Duodenal mucosa (tissue), 2 donors: ENCODE results near the gene RNF181.
A peak's percentile ranks its signal among the peaks of the same experiment; 100 is the strongest.

Experiments used
- H3K27ac ChIP-seq: one replicate; pipeline ENCODE4 v1.7.0; 2013; ENCODE audit warnings: low read depth, low read length
- H3K27me3 ChIP-seq, 2 donors: one replicate each; pipeline ENCODE4 v1.7.0; 2013; ENCODE audit warnings: low read length in 2 of 2, control low read depth in 1 of 2; ENCODE audit not compliant: insufficient read depth in 2 of 2, control insufficient read depth in 1 of 2
- H3K36me3 ChIP-seq, 2 donors: one replicate each; pipeline ENCODE4 v1.7.0; 2013; ENCODE audit warnings: low read length in 2 of 2, control low read depth in 1 of 2; ENCODE audit not compliant: insufficient read depth in 2 of 2, control insufficient read depth in 1 of 2
- H3K4me1 ChIP-seq, 2 donors: one replicate each; pipeline ENCODE4 v1.7.0; 2013; ENCODE audit warnings: low read length in 2 of 2, control low read depth in 1 of 2; ENCODE audit not compliant: insufficient read depth in 2 of 2, control insufficient read depth in 1 of 2
- H3K4me3 ChIP-seq, 2 donors: one replicate each; pipeline ENCODE4 v1.7.0; 2013; ENCODE audit warnings: low read length in 2 of 2, low read depth in 1 of 2
- H3K9ac ChIP-seq, 2 donors: one replicate each; pipeline ENCODE4 v1.7.0; 2013; ENCODE audit warnings: low read length in 2 of 2, low read depth in 1 of 2
- H3K9me3 ChIP-seq, 2 donors: one replicate each; pipeline ENCODE4 v1.7.0; 2013; ENCODE audit warnings: low read length in 2 of 2, control low read depth in 1 of 2; ENCODE audit not compliant: control insufficient read depth in 1 of 2

The RNF181 gene

DNA sequence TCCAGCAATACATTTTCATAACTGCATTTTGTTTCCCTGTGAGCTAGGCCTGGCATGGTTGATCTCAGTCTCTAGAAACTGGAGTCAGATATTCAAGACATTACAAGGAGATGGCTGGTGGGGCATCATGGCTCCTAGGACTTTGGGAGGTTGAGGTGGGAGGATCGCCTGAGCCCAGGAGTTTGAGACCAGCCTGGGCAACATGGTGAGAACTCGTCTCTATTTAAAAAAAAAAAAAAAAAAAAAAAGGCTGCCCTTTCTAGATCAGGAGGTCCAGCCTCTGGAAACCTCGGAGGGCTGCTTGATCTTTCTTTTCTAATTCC lies 18.5 kb upstream of the RNF181 start:
- Histone ChIP-seq H3K9ac (peak overlapping the region; percentile 89 to 92), H3K27me3 (no peaks in the 10 kb centered on the region), H3K4me3 (peak overlapping the region; percentile 92 to 94), H3K4me1 (peaks cover 23 to 26% of the 10 kb centered on the region in 2 donors), H3K9me3 (no peaks in the 10 kb centered on the region), H3K27ac (peak overlapping the region; percentile 84), H3K36me3 (peaks cover 5 to 10% of the 10 kb centered on the region in 2 donors)

DNA sequence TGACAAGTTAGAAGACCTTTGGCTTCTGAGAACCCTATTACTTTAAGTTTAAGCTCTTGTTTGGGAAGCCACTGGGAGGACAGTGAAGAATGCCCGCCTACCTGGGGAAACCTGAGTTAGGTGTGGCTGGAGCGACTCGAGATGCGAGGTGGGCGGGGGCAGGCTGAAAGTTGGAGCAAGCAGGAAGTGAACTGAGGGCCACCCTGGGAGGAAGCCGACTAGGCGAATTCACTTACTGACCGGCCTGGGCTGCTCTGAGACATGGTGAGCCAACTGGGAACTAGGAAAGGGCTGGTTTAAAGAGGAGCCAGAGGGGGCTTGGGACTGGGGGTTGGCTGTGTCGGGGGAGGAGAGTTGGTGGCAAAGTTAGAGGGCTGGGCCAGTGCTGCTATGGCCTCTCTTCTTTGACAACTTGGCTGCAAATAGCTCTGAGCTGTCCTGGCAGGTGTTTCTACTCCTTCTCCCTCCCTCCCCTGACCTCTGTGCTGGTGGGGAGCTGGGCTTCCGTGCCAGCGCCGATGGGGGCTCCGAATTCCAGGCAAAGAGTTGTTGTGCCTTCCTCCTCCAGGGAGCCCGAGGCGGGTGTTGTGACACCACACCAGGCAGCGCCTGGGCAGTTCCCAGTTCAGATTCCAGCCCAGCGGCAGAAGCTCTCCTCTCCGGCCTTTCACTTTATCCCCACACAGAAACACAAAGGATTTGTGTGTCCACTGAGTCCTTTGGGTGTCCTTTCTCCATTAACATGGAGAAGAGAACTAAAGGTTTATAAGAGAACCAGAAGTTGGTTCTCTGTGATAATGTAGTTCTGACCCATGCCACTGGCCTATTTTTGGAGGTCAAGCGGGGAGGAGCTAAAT lies 17.9 kb upstream of the RNF181 start, which contains the start of gene VAMP8:
Gene VAMP8, plus strand, starts transcription at position 201 of the 857 bp plus-strand sequence. Its CDS starts 61 bp downstream, at position 262.
- peak within 1 kb of the TSS; percentile 84 for H3K27ac ChIP-seq

DNA sequence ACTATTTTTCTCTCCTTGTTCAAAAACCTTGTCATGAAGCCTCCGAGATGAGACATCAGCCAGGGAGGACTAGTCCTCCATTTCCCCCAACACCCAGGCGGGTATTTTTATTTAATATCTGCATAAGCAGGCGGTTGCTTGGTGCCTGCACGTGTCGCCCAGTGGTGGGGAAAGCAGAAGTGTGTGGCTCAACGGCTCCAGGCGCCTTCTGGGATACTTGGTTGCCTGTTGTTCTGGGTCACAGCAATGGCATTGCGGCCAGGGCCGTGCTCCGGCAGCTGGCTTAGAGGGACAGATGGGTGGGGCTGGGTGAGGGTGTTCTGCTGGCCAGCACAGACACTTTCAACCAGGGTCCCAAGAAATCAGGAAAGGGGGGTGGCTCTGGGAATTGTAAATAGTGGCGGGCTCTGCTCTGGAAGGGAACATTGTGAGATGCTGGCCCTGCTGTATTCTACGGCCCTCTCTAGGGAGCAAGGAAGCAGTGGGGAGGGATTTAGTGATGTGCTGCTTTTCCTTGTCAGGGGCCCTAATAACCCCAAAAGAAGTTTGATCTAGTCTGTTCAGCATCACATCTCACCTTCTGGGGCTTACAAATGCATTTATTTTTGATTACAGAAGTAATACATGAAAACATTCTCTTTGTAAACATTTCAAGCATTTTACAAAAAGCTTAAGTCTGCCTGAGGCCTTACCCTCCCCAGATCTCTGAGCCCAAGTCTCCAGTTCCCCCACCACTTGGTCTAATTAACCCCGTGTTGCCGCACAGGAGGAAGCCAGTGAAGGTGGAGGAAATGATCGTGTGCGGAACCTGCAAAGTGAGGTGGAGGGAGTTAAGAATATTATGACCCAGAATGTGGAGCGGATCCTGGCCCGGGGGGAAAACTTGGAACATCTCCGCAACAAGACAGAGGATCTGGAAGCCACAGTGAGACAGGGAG lies 17.0 kb upstream of the RNF181 start:
- Histone ChIP-seq H3K4me3 (peak overlapping the region; percentile 92 to 94), H3K9me3 (no peaks in the 10 kb centered on the region), H3K27ac (peak overlapping the region; percentile 45), H3K27me3 (no peaks in the 10 kb centered on the region), H3K4me1 (peaks cover 24 to 28% of the 10 kb centered on the region in 2 donors), H3K9ac (peak overlapping the region; percentile 89 to 92), H3K36me3 (peaks cover 6 to 16% of the 10 kb centered on the region in 2 donors)

More for the DNA sequence above, 17.9 kb upstream of the RNF181 start, which contains the start of gene VAMP8:
- H3K9ac ChIP-seq = peak within 1 kb of the TSS; percentile 89 to 92
- peaks cover 6 to 15% of the 10 kb centered on the region in 2 donors for H3K36me3 ChIP-seq
- peak within 1 kb of the TSS; percentile 92 to 94 for H3K4me3 ChIP-seq
- peaks cover 23 to 26% of the 10 kb centered on the region in 2 donors for H3K4me1 ChIP-seq
- no peaks in the 10 kb centered on the region for H3K27me3 ChIP-seq
- H3K9me3 ChIP-seq = no peaks in the 10 kb centered on the region

DNA sequence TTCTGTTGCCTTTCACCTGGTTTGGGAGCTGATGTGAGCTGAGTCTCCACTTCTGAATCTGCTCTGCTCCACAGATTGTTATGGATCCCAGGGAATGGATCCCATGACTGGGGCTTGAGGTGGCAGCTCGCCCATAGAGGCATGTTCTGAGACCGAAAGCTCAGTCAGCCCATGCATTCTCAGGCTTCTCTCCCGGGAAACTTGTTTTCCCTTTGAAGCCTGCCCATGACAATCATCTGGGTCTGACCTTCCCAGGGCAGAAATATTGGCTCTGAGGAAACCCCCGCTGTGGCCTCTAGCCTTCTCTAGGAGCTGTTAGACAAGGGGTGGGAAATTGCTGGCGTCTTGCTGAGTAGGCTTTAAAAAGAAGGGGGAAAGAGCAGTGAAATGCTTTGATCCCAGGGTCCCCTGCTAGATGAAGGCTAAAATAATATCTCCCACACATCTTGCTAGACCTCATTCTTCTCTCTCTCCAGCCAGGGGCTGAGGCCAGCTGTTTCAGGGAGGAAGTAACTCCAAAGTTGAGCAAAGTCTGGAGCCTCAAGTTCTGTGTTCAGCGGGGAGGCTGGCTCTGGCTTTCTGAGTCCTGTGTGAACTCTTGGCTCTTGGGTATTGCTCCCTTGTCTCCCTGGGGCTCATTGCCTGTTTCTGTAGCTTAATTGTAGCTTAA lies 16.1 kb upstream of the RNF181 start:
- no peaks in the 10 kb centered on the region for H3K27me3 ChIP-seq
- peak overlapping the region; percentile 45 for H3K27ac ChIP-seq
- H3K4me1 ChIP-seq = peaks cover 30 to 35% of the 10 kb centered on the region in 2 donors
- H3K9ac ChIP-seq = peak overlapping the region; percentile 89 to 92
- H3K9me3 ChIP-seq = no peaks in the 10 kb centered on the region
- H3K4me3 ChIP-seq = peak overlapping the region; percentile 92 to 94
- H3K36me3 ChIP-seq = peaks cover 6 to 16% of the 10 kb centered on the region in 2 donors

DNA sequence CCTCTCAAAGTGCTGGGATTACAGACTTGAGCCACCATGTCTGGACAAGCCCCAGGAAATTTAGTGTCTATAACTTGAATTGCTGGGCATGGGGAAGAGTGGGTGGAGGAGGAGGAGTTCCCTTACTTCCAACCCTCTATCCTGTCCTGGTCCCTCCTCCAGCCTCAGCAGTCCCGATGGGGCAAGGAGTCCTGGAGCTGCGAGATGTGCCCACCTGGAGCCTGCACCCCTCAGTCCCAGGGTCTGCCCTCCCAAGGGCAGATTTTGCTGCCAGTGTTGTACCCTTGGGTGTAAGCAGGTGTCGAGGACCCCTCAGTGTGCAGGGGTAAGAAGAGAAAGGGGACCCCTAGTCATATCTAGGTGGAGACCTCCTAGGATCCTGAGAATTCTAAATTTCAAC lies 15.3 kb upstream of the RNF181 start:
- peaks cover 37 to 43% of the 10 kb centered on the region in 2 donors for H3K4me1 ChIP-seq
- no peaks in the 10 kb centered on the region for H3K27me3 ChIP-seq

DNA sequence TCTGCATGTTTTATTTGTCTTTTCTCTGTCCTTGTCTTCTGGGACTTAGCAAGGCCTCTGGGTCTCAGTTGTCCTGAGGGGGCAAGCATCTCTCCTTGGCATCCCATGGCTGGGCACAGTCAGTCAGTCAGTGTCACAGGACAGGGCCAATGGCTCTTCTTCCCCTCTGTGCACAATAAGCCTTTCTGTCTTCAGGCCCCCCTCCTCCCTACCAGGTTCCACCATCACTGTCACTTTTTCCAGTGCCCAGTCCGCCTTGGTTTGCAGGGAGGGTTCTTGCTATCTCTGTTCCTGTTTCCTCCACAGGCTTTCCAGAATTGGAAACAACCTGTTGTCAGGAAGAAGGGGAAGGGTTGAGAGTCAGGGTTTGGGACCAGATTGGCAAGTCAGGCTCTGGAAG lies 13.1 kb upstream of the RNF181 start:
- Histone ChIP-seq H3K4me3 (no peak overlapping the region), H3K4me1 (peaks cover 40 to 48% of the 10 kb centered on the region in 2 donors), H3K27me3 (no peaks in the 10 kb centered on the region), H3K9ac (no peak overlapping the region), H3K27ac (no peak overlapping the region), H3K9me3 (no peaks in the 10 kb centered on the region), H3K36me3 (peaks cover 6 to 16% of the 10 kb centered on the region in 2 donors)

More for the DNA sequence above, 15.3 kb upstream of the RNF181 start:
- H3K4me3 ChIP-seq = no peak overlapping the region
- no peaks in the 10 kb centered on the region for H3K9me3 ChIP-seq
- H3K27ac ChIP-seq = no peak overlapping the region
- H3K36me3 ChIP-seq = peaks cover 6 to 16% of the 10 kb centered on the region in 2 donors
- no peak overlapping the region for H3K9ac ChIP-seq

DNA sequence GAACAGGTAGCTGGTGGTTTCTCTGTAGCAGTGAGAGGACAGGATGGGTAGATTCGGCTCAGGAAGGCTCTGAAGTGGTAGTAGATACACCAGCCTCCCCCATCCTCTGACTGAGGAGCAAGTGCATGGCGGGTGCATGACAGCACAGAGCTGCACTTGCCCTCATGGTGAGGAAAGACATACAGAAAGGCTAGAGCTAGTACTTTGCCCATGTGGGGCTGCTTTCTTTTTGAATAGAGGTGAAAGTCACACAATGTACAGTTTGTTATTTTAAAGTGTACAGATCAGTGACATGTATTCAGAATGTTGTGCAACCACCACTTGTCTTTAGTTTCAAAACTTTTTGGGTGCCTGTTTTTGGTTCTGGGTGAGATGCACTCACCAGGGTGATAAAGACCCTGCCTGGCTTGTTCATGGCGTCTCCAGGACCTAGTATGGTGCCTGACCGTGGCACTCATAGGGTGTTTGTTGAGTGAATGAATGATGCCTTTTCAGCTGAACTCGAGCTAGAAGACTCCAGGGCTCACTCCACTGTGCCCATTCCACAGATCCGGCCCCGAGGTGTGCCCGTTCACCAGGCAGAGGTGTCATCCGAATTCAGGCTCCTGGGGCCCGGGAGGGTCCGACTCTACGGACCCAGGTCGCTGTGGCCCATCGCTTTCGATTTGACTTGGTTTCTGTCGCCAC lies 11.7 kb upstream of the RNF181 start:
- Histone ChIP-seq H3K27ac (peak overlapping the region; percentile 87), H3K36me3 (peaks cover 6 to 16% of the 10 kb centered on the region in 2 donors), H3K9ac (peak overlapping the region; percentile 63 to 88), H3K9me3 (no peaks in the 10 kb centered on the region), H3K4me3 (peak overlapping the region; percentile 77 to 79), H3K27me3 (no peaks in the 10 kb centered on the region), H3K4me1 (peaks cover 38 to 50% of the 10 kb centered on the region in 2 donors)

DNA sequence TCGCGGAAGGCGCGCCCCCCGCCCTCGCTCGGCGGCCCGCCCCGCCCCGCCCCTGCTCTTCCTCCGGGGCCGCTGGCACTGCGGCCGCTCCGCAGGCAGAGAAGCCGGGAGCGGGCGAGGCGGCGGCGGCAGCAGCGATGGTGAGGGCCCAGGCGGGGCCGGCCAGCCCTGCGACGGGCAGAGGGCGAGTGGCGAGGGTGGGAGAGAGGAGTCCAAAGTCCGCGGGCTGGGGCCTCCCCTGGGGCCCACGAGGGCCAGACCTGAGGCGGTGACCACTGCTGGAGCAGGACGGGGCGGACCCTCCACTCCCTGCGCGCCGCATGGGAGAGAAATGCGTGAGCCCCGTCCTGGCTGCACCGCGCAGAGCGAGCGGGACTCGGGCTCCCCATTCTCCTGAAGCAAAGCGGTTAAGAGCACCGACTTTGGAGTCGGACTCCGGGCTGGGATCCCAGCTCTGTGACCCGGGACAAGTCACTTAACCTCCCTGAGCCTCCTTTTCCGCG lies 11.1 kb upstream of the RNF181 start, which contains the start of gene VAMP5:
Gene VAMP5, plus strand, starts transcription at position 78 of the 503 bp plus-strand sequence. Its CDS starts 60 bp downstream, at position 138.
- Histone ChIP-seq H3K27ac (peak within 1 kb of the TSS; percentile 87), H3K27me3 (no peaks in the 10 kb centered on the region), H3K4me3 (peak within 1 kb of the TSS; percentile 77 to 79), H3K36me3 (peaks cover 6 to 16% of the 10 kb centered on the region in 2 donors), H3K9ac (peak within 1 kb of the TSS; percentile 63 to 88), H3K9me3 (no peaks in the 10 kb centered on the region), H3K4me1 (peaks cover 32 to 44% of the 10 kb centered on the region in 2 donors)
